Muscle layer of colon (tissue), 2 donors: ENCODE measurements around the gene CLEC7A.

Experiments used
- H3K27ac ChIP-seq: one replicate; pipeline ENCODE4 v1.7.0; 2013; ENCODE audit warnings: low read depth, mild to moderate bottlenecking, low read length, moderate library complexity
- H3K27me3 ChIP-seq, 2 donors: one replicate each; pipeline ENCODE4 v1.7.0; 2013; ENCODE audit warnings: low read length in 2 of 2, mild to moderate bottlenecking in 2 of 2; ENCODE audit not compliant: insufficient read depth in 2 of 2, control insufficient read depth in 1 of 2
- H3K36me3 ChIP-seq: one replicate; pipeline ENCODE4 v1.7.0; 2013; ENCODE audit warnings: mild to moderate bottlenecking, low read length; ENCODE audit not compliant: insufficient read depth
- H3K4me1 ChIP-seq: one replicate; pipeline ENCODE4 v1.7.0; 2013; ENCODE audit warnings: mild to moderate bottlenecking, low read length; ENCODE audit not compliant: insufficient read depth
- H3K4me3 ChIP-seq, 2 donors: one replicate each; pipeline ENCODE4 v1.7.0; 2013; ENCODE audit warnings: low read length in 2 of 2, low read depth in 1 of 2, mild to moderate bottlenecking in 1 of 2, moderate library complexity in 1 of 2
- H3K9ac ChIP-seq: one replicate; pipeline ENCODE4 v1.7.0; 2013; ENCODE audit warnings: low read length
- H3K9me3 ChIP-seq: one replicate; pipeline ENCODE4 v1.7.0; 2013; ENCODE audit warnings: mild to moderate bottlenecking, low read length
- donor health status: abdominal sarcoma.
- donor health status: Adenocarcinoma of cecum.

The CLEC7A gene

DNA sequence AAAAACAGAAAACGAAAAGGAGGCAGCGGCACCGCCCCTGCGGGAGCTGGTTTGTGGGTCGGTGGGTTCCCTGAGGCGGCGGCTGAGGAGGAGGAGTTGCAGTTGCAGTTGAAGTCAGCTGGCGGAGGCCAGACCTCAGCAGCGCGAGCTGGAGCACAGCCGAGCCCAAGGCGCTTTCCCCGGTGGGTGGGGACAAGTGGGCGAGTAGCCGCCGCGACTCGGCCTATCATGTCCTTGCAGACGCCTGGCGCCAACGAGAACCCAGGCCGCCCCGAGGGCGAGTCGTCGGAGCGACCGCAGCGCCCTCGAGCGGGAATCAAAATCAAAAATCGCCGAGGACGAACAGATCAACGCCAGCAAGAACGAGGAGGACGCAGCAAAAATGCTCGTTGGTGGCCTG is 18.5 kb downstream of the CLEC7A start:
- no peak overlapping the region for H3K4me3 ChIP-seq
- no peaks in the 10 kb centered on the region for H3K27me3 ChIP-seq
- H3K9ac ChIP-seq = no peak overlapping the region
- H3K4me1 ChIP-seq = no peaks in the 10 kb centered on the region
- H3K9me3 ChIP-seq = no peaks in the 10 kb centered on the region
- no peaks in the 10 kb centered on the region for H3K36me3 ChIP-seq
- H3K27ac ChIP-seq = no peak overlapping the region

DNA sequence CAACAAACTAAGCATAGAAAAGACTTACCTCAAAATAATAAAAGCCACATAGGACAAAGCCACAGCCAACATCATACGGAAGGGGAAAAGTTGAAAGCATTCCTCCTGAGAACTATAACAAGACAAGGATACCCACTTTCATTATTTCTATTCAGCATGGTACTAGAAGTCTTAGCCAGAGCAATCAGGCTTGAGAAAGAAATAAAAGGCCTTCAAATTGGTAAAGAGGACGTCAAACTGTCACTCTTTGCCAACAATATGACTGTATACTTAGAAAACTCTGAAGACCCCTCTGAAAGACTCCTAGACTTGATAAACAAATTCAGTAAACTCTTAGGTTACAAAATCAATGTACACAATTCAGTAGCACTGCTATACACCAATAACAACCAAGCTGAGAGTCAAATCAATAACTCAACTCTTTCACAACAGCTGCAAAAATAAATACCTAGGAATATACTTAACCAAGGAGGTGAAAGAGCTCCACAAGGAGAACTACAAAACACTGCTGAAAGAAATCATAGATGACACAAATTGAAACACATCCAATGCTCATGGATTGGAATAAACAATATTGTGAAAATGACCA is 19.6 kb downstream of the CLEC7A start:
- Histone ChIP-seq H3K27ac (no peak overlapping the region), H3K4me1 (no peaks in the 10 kb centered on the region)

DNA sequence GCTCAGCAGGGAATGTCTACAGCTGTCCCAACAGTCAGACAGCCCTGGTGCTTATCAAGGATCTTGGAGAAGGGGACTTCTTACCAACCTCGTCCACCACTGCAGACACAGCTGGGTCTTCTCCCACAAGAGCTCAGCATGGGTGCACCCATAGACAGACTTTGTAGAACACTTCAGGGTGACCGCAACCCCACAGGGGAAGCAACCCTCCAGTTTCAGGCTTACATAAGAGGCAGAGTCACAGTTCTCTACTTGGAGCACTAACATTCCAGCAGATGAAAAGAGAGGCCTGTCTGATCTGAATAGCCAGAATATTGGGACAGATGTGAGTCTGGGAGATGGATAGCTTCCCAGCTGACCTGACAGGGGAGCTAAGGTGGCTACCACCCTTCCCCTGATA is 27.7 kb downstream of the CLEC7A start:
- Histone ChIP-seq H3K36me3 (no peaks in the 10 kb centered on the region), H3K9me3 (no peaks in the 10 kb centered on the region), H3K27me3 (no peaks in the 10 kb centered on the region), H3K9ac (no peak overlapping the region), H3K27ac (no peak overlapping the region), H3K4me3 (no peak overlapping the region), H3K4me1 (peaks cover 21% of the 10 kb centered on the region)

More for the DNA sequence above, 19.6 kb downstream of the CLEC7A start:
- Histone ChIP-seq H3K4me3 (no peak overlapping the region), H3K9me3 (no peaks in the 10 kb centered on the region), H3K36me3 (no peaks in the 10 kb centered on the region), H3K27me3 (no peaks in the 10 kb centered on the region), H3K9ac (no peak overlapping the region)

DNA sequence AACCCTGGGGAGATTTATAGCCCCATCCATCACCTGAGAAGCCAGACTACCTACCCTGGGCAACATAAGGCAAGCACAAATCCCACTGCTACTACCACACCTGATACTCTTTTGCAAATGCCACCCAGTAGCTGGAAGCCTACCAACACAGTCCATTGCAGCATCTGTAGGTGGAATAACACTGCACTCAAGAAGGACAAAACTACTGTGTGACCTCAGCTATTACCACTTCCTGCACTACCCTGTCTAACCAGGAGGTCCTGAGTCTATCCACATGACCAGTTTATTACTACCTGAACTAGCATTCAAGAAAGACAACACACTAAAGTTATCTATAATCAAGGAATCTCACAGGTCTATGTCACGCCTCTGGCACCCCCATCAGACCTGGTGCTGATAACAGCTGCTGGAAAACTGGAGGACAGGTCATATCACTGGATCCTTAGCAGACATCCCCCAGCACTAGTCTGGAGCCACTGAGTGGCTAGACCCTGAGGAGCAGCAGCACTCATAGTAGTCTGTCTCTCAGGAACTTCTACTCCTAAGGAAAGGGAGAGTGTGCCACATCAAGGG is 28.3 kb downstream of the CLEC7A start:
- Histone ChIP-seq H3K36me3 (no peaks in the 10 kb centered on the region), H3K4me3 (peak overlapping the region in 1 of 2 donors; percentile 7), H3K4me1 (peaks cover 21% of the 10 kb centered on the region), H3K27me3 (no peaks in the 10 kb centered on the region), H3K27ac (peak overlapping the region; percentile 46), H3K9ac (no peak overlapping the region), H3K9me3 (no peaks in the 10 kb centered on the region)

DNA sequence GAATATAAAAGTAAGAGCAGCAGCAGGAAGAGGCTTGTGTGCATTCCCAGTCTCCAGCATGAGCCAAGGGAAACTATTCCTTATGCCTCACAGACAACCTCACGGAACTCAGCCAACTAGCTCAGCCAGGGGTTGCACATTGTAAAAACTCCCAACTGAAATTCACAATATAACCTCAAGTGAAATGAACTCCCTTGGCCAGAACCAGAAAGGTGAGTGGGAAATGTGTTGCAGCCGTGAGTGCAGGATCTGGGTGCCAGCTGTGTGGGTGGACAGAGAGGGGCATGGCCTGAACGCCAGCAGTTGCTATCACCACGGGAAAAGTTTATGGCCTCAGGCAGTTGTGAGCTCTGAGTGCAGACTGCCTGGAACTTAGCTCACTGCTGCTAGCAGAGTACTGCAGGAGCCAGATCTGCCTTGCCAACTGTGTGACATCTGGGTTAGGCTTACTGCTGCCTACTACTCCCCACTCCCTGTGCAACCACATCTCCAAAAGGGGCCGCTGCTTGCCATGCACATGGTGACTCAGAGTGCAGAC is 28.9 kb downstream of the CLEC7A start:
- H3K27ac ChIP-seq = peak overlapping the region; percentile 46
- H3K27me3 ChIP-seq = no peaks in the 10 kb centered on the region
- H3K36me3 ChIP-seq = no peaks in the 10 kb centered on the region
- peak overlapping the region in 1 of 2 donors; percentile 7 for H3K4me3 ChIP-seq
- H3K9me3 ChIP-seq = no peaks in the 10 kb centered on the region
- H3K4me1 ChIP-seq = peaks cover 21% of the 10 kb centered on the region
- no peak overlapping the region for H3K9ac ChIP-seq

DNA sequence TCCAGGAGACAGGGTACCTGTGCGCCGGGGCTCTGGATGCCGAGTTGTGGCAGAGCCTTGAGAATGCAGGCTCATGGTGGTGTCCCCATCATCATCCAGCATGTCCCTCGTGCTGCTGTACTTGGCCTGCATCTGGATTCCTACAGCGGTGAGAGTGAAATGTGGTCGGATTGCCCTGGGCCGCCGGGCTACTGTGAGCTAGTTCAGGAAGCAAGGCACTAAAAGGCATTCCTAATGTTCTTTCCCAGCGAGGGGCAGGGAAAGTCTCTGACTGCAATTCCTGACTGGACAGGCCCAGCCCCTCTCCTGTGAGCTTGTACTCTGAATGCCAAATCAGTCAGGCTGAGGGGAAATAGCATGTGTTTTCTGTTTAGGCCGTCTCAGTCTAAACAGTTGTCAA is 31.2 kb downstream of the CLEC7A start, which contains the start of gene CLEC1A:
Gene CLEC1A, minus strand, starts transcription at position 195 of the 400 bp plus-strand sequence. Its CDS starts 63 bp downstream, at position 132.
- Histone ChIP-seq H3K4me1 (peaks cover 21% of the 10 kb centered on the region), H3K4me3 (no peak within 1 kb of the TSS), H3K36me3 (no peaks in the 10 kb centered on the region), H3K9ac (no peak within 1 kb of the TSS), H3K27me3 (no peaks in the 10 kb centered on the region), H3K27ac (no peak within 1 kb of the TSS), H3K9me3 (no peaks in the 10 kb centered on the region)

DNA sequence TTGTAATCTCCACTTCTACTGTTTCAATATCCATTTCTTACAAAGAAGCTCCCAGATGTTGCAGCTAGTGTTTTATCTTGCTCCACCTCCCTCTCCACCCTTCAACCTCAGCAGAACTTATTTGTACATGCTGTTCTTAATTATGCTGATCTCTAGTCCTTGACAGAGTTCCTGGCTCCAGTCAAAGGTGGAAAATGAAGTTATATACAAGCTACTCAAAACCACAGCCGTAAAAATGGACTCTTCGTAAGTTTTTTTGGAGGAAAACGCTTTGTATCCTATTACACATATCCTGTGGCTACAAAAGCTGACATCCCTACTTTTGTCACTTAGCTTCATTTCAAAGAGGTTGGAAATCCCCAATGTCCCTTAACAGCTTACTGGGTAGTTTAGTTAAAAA is 32.5 kb downstream of the CLEC7A start:
- H3K9ac ChIP-seq = no peak overlapping the region
- H3K27ac ChIP-seq = no peak overlapping the region
- no peaks in the 10 kb centered on the region for H3K9me3 ChIP-seq
- no peaks in the 10 kb centered on the region for H3K36me3 ChIP-seq
- H3K4me3 ChIP-seq = no peak overlapping the region
- H3K27me3 ChIP-seq = no peaks in the 10 kb centered on the region
- H3K4me1 ChIP-seq = peaks cover 21% of the 10 kb centered on the region

DNA sequence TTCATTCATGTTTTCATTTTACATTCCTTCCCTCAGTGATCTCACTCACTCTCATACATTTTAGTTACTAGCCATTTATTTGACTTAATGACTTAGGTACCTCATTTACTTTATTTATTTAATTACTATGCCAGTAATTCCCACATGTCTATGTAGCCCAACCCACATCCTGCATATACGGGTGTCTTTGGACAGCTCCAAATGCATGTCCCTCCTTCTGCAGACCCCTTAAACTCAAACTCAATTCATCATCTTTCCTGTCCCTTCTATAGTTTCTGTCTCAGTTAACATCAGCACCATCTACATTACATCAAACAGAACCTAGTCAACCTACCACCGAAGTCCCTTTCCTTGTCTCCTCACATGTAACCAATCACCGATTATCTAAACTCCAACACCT is 34.0 kb downstream of the CLEC7A start:
- H3K27me3 ChIP-seq = no peaks in the 10 kb centered on the region
- no peak overlapping the region for H3K9ac ChIP-seq
- H3K36me3 ChIP-seq = no peaks in the 10 kb centered on the region
- H3K9me3 ChIP-seq = no peaks in the 10 kb centered on the region
- H3K4me1 ChIP-seq = peaks cover 7% of the 10 kb centered on the region
- H3K27ac ChIP-seq = no peak overlapping the region
- H3K4me3 ChIP-seq = no peak overlapping the region

DNA sequence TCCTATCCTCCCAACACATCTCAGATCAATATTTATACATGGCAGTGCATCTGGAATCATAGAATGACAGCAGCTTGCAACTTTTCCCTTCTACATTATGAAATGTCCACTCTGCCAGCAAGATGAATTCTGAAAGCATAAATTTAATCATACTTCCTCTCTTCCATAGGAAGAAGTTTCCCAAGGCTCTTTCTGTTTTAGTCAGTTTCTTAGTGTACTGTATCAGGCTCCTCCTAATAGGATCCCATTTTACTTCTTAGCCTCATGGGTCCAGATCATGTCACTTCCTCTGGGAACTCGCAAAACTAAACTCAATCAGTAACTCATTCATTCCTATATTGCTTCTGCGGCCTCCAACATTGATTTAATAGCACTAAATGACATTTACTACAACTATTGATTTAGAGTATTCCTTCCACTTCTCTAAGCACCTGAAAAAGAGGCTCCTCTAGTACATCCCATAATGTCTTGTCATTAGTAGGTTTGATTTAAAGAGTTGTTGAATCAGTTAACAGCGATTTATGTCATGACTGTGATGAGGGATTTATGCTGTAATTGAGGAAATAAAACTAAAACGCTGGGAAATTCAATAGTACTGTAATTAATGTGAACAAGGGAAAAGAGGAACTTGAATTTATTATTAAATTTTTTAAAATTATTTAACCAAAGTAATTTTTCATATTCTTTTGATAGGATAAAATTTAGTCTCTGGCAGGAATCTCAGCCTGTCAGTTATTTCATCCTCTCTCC is 35.2 kb downstream of the CLEC7A start:
- no peak overlapping the region for H3K27ac ChIP-seq
- H3K4me3 ChIP-seq = no peak overlapping the region
- no peak overlapping the region for H3K9ac ChIP-seq
- peaks cover 3% of the 10 kb centered on the region for H3K4me1 ChIP-seq
- no peaks in the 10 kb centered on the region for H3K36me3 ChIP-seq
- no peaks in the 10 kb centered on the region for H3K9me3 ChIP-seq
- H3K27me3 ChIP-seq = no peaks in the 10 kb centered on the region

DNA sequence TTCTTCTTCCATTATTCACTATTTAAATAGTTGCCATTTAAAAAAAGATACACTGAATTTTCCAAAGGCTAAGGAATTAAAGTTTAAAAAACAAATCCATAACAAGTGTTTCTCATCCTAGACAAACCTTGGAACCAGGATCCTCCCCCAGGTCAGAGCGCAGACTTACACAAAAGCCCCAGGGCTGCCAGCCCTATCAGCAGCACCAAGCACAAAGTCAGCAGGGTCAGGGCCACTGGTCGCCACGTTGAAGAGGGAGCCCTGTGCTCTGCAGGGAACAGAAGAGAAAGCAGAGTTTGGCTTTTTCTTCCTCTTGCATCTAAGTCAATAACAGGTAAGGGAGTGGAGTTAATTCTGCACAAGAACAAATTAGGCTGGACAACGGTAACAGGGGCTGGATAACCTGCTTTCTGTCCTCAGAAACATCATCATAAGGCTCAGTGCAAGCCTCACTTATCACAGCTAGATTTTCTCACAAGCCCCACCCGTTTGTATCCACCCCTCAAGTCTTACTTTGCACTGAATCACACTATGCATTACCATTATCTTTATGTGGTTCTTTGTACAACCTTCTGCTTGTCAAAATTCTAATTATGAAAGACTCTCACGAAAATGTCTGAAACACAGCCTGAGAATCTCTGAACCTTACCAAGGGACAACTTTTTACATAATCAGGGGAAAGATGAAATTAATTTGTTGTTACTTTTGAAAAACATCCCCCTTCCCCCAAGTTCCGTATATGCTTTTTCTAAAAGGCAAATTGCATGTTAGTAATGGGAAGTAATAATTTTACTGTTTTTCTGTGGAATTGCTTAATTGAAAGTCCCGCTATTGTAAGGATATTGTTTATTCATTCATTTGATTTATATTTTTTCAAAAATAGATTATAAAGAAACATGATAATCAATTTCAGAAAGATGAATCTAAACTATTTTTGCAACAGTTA is 40.8 kb downstream of the CLEC7A start:
- Histone ChIP-seq H3K27ac (no peak overlapping the region), H3K4me1 (no peaks in the 10 kb centered on the region), H3K4me3 (no peak overlapping the region)

DNA sequence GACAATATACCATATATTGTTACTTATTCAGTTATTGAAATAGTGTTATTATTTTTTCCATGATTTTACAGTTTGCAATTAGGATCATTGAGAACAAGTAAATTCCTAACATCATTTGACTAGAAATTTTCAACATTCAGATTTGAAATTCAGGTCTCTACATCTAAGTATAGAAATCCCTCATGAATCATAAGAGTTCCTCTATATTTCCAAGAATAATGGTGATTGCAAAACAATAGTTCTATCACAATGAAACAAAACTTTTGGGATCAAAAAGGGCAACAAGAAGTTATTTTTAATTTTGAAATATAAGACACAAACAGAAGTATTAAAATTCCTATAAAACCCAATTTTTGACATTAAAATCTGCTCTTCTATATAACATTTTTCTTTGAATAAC is 42.0 kb downstream of the CLEC7A start:
- no peak overlapping the region for H3K4me3 ChIP-seq
- no peaks in the 10 kb centered on the region for H3K27me3 ChIP-seq
- no peak overlapping the region for H3K9ac ChIP-seq
- H3K27ac ChIP-seq = no peak overlapping the region
- no peaks in the 10 kb centered on the region for H3K9me3 ChIP-seq
- no peaks in the 10 kb centered on the region for H3K4me1 ChIP-seq
- H3K36me3 ChIP-seq = no peaks in the 10 kb centered on the region

More for the DNA sequence above, 40.8 kb downstream of the CLEC7A start:
- Histone ChIP-seq H3K36me3 (no peaks in the 10 kb centered on the region), H3K9me3 (no peaks in the 10 kb centered on the region), H3K9ac (no peak overlapping the region), H3K27me3 (no peaks in the 10 kb centered on the region)
